Measurements from ENCODE around the gene TTYH2.

TTYH2 gene

DNA sequence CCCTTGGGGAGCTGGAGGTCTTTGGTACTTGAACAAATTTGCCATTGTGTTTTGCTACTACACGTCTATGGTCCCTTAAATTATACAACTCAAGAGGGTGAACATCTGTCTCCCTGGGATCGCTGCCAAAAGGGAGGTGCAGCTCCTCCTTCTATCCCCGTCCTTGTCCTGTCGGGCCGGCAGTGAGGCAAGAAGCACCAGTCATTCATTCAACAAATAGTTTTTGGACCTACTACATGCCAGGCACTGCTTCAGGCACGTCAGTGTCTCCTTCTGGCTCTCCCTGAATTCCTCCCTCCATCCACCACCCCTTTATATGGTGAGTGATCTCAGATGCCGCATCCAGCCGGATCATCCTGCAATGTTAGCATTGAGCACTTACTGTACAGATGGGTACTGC is 12.1 kb upstream of the TTYH2 start:
- TF ChIP-seq, protein P1, sequence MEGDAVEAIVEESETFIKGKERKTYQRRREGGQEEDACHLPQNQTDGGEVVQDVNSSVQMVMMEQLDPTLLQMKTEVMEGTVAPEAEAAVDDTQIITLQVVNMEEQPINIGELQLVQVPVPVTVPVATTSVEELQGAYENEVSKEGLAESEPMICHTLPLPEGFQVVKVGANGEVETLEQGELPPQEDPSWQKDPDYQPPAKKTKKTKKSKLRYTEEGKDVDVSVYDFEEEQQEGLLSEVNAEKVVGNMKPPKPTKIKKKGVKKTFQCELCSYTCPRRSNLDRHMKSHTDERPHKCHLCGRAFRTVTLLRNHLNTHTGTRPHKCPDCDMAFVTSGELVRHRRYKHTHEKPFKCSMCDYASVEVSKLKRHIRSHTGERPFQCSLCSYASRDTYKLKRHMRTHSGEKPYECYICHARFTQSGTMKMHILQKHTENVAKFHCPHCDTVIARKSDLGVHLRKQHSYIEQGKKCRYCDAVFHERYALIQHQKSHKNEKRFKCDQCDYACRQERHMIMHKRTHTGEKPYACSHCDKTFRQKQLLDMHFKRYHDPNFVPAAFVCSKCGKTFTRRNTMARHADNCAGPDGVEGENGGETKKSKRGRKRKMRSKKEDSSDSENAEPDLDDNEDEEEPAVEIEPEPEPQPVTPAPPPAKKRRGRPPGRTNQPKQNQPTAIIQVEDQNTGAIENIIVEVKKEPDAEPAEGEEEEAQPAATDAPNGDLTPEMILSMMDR (IDR thresholded peaks at IDR 0.05; ENCODE audit: low read length) = no peak
- TF ChIP-seq EZH2 (IDR thresholded peaks at IDR 0.05; ENCODE audit: borderline replicate concordance, low read length) = no peak
- H3K27me3 ChIP-seq (ENCODE audit: insufficient read depth, low read length) = no peaks in the 10 kb centered on the region; the same call in 1 of the 2 replicates

DNA sequence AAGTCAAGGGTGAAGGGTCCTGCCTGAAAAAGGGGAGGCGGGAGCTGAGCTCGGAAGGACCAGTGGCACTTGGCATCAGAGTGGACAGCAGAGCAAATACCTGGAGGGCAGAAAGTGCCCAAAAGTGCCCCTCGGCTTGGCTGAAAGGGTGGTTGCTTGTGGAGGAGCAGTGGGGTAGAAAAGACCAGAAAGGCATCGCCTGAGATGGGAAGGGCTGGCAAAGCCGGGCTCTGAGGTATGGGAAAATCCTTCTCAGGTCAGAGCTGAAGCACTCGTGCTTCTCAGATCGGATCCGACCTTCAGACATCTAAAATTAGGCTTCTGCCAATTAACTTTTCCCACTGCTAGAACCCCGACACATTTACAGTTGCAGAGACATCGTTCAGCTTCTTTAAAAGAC is 11.4 kb upstream of the TTYH2 start:
- H3K4me1 ChIP-seq (ENCODE audit: insufficient read depth, low read length, severe bottlenecking) = peaks cover 18% of the 10 kb centered on the region
- H4K20me1 ChIP-seq (ENCODE audit: insufficient read depth, low read length) = no peaks in the 10 kb centered on the region
- no peak for TF ChIP-seq EZH2 (IDR thresholded peaks at IDR 0.05; ENCODE audit: borderline replicate concordance, low read length)
- TF ChIP-seq, protein P1 (IDR thresholded peaks at IDR 0.05; ENCODE audit: low read length) = no peak
- H3K36me3 ChIP-seq (ENCODE audit: insufficient read depth, low read length) = peaks cover 32% of the 10 kb centered on the region
- H3K4me3 ChIP-seq (ENCODE audit: low read depth, low read length, poor library complexity, severe bottlenecking) = no peak overlapping the region
- H2AFZ ChIP-seq (ENCODE audit: low read length) = no peak overlapping the region
- H3K4me2 ChIP-seq (ENCODE audit: low read length) = no peak overlapping the region
- H3F3A ChIP-seq (ENCODE audit: insufficient read depth, low read length) = no peaks in the 10 kb centered on the region
- H3K27me3 ChIP-seq (ENCODE audit: insufficient read depth, low read length) = no peaks in the 10 kb centered on the region; the same call in 1 of the 2 replicates
- peaks cover 13% of the 10 kb centered on the region for H3K79me2 ChIP-seq (ENCODE audit: insufficient read depth, low read length)
- no peak overlapping the region for H3K9ac ChIP-seq (ENCODE audit: low read length)
- H3K9me2 ChIP-seq (ENCODE audit: low read depth, low read length) = no peaks in the 10 kb centered on the region
- H3K27ac ChIP-seq (ENCODE audit: low read depth, low read length, poor library complexity, severe bottlenecking) = no peak overlapping the region
- no peaks in the 10 kb centered on the region for H3K9me3 ChIP-seq (ENCODE audit: low read length)

More for the DNA sequence above, 12.1 kb upstream of the TTYH2 start:
- Histone ChIP-seq H3K36me3 (ENCODE audit: insufficient read depth, low read length) (peaks cover 26% of the 10 kb centered on the region), H3K9me3 (ENCODE audit: low read length) (no peaks in the 10 kb centered on the region), H3F3A (ENCODE audit: insufficient read depth, low read length) (no peaks in the 10 kb centered on the region), H3K4me3 (ENCODE audit: low read depth, low read length, poor library complexity, severe bottlenecking) (no peak overlapping the region), H4K20me1 (ENCODE audit: insufficient read depth, low read length) (no peaks in the 10 kb centered on the region), H3K79me2 (ENCODE audit: insufficient read depth, low read length) (peaks cover 13% of the 10 kb centered on the region), H3K9me2 (ENCODE audit: low read depth, low read length) (no peaks in the 10 kb centered on the region), H3K4me2 (ENCODE audit: low read length) (no peak overlapping the region), H3K4me1 (ENCODE audit: insufficient read depth, low read length, severe bottlenecking) (peaks cover 18% of the 10 kb centered on the region), H3K27ac (ENCODE audit: low read depth, low read length, poor library complexity, severe bottlenecking) (no peak overlapping the region), H3K9ac (ENCODE audit: low read length) (no peak overlapping the region), H2AFZ (ENCODE audit: low read length) (no peak overlapping the region)

DNA sequence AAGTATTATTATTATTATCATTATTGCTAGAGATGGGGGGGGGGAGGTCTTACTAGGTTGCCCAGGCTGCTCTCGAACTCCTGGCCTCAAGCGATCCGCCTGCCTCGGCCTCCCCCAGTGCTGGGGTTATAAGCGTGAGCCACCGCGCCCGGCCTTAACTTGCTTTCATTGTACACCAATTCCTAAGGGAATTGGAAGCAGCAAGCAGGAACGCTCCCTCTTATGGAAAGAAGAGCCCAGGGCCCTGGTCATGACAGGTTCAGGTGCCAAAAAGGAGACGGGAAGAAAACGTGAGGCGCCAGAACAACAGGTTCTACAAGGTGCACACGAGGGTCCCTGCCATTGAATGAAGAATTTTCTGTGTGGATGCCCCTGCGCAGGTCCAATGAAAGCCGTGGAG is 10.4 kb upstream of the TTYH2 start:
- H3K36me3 ChIP-seq (ENCODE audit: insufficient read depth, low read length) = peaks cover 42% of the 10 kb centered on the region
- no peak overlapping the region for H2AFZ ChIP-seq (ENCODE audit: low read length)
- H3K9me3 ChIP-seq (ENCODE audit: low read length) = no peaks in the 10 kb centered on the region
- no peaks in the 10 kb centered on the region for H3K9me2 ChIP-seq (ENCODE audit: low read depth, low read length)
- H3K9ac ChIP-seq (ENCODE audit: low read length) = no peak overlapping the region
- TF ChIP-seq, protein P1 (IDR thresholded peaks at IDR 0.05; ENCODE audit: low read length) = no peak
- no peak for TF ChIP-seq EZH2 (IDR thresholded peaks at IDR 0.05; ENCODE audit: borderline replicate concordance, low read length)
- H3K27ac ChIP-seq (ENCODE audit: low read depth, low read length, poor library complexity, severe bottlenecking) = no peak overlapping the region
- no peaks in the 10 kb centered on the region for H4K20me1 ChIP-seq (ENCODE audit: insufficient read depth, low read length)
- peaks cover 18% of the 10 kb centered on the region for H3K4me1 ChIP-seq (ENCODE audit: insufficient read depth, low read length, severe bottlenecking)
- no peak overlapping the region for H3K4me2 ChIP-seq (ENCODE audit: low read length)
- H3K4me3 ChIP-seq (ENCODE audit: low read depth, low read length, poor library complexity, severe bottlenecking) = no peak overlapping the region
- H3K79me2 ChIP-seq (ENCODE audit: insufficient read depth, low read length) = peaks cover 13% of the 10 kb centered on the region
- no peaks in the 10 kb centered on the region for H3F3A ChIP-seq (ENCODE audit: insufficient read depth, low read length)
- H3K27me3 ChIP-seq (ENCODE audit: insufficient read depth, low read length) = no peaks in the 10 kb centered on the region

Data from OCI-LY1 (cell line).